HAP-1 (cell line): ENCODE results near the gene SRF.

ENCODE experiments used
- DNase-seq, 2 experiments: peaks; one replicate each; pipeline ENCODE4 v3.0.0-alpha.2; 2016 to 2020; ENCODE audit warnings: low spot score in 2 of 2
- H3K27me3 ChIP-seq: fragments of 250-450 bp; sonication (Bioruptor Pico); 2 replicates; pipeline ENCODE4 v1.5.1; 2020; ENCODE audit warnings: low read depth, mild to moderate bottlenecking, moderate library complexity
- H3K36me3 ChIP-seq: fragments of 250-450 bp; sonication (Bioruptor Pico); replicated peaks from 2 replicates; pipeline ENCODE4 v1.5.1; 2020; ENCODE audit warnings: mild to moderate bottlenecking
- H3K4me1 ChIP-seq: fragments of 250-450 bp; sonication (Bioruptor Pico); 2 replicates; pipeline ENCODE4 v1.5.1; 2020; ENCODE audit warnings: mild to moderate bottlenecking
- H3K4me3 ChIP-seq: fragments of 250-450 bp; sonication (Bioruptor Pico); 2 replicates; pipeline ENCODE4 v1.5.1; 2020; ENCODE audit warnings: mild to moderate bottlenecking, moderate library complexity
- H3K9me3 ChIP-seq: fragments of 250-450 bp; sonication (Bioruptor Pico); 2 replicates; pipeline ENCODE4 v1.5.1; 2020; ENCODE audit warnings: mild to moderate bottlenecking, moderate library complexity
- in situ Hi-C: fragments of 300-500 bp; cut with MboI; formaldehyde crosslinking; loops from 3 replicates; pipeline ENCODE4 v1.14.3; 2020; ENCODE audit warnings: low sequenced_read_pairs, inconsistent platforms, mixed read lengths

The SRF gene

DNA sequence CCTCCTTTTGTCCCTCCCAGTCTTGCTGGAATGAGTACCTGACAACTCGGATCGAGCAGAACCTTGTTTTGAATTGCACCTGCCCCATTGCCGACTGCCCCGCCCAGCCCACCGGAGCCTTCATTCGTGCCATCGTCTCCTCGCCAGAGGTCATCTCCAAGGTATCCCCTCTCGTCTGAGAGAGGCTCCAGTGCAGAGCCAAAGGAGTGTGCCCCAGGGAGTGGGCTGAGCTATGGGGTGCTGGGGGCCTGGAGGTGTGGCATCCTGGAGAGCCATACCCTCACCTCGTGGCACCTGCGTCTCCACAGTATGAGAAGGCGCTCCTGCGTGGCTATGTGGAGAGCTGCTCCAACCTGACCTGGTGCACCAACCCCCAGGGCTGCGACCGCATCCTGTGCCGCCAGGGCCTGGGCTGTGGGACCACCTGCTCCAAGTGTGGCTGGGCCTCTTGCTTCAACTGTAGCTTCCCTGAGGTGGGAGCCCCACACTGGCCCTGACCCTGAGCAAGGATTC is 49.4 kb downstream of the SRF start:
- DNase-seq = no peak
- H3K36me3 ChIP-seq = peaks cover 16% of the 10 kb centered on the region
- peaks cover 5% of the 10 kb centered on the region; the same call in 1 of the 2 replicates for H3K4me1 ChIP-seq
- H3K4me3 ChIP-seq = no peak overlapping the region
- no peaks in the 10 kb centered on the region for H3K27me3 ChIP-seq
- H3K9me3 ChIP-seq = no peaks in the 10 kb centered on the region
- in situ Hi-C loops = no loop called here

DNA sequence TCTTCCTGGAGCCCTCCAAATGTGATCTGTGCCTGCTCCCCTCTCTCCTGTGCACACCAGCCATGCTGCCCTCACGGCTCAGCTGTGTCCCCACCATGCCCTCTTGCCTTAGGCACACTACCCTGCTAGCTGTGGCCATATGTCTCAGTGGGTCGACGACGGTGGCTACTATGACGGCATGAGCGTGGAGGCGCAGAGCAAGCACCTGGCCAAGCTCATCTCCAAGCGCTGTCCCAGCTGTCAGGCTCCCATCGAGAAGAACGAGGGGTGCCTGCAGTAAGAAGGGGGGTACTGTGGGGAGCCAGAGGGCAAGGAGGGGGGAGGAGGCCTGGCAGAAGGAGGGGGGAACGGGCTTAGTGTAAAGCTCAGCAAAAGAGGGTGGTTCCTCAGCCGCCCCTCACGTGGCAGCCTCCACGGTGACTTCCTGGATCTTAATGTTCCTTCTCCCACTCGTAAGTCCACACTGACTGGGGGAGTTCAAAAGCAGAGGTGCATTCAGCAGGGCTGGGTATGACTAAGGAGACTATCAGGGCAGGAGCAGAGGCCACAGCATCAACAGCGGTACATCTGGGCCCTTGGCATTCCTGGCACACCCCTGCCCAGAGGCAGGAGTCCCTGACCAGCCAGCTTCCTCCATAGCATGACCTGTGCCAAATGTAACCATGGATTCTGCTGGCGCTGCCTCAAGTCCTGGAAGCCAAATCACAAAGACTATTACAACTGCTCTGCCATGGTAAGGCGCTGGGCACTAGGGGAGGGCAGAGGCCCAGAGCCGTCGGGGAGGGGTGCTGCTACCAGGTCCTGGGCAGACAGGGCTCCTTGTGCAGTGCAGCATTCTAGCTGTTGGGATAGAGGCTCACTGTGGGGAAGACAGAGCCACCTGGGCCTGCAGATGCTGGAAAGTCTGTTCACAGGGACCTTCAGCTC is 50.2 kb downstream of the SRF start:
- no peak overlapping the region for H3K4me3 ChIP-seq
- no peak for DNase-seq
- peaks cover 5% of the 10 kb centered on the region; the same call in 1 of the 2 replicates for H3K4me1 ChIP-seq
- no peaks in the 10 kb centered on the region for H3K9me3 ChIP-seq
- H3K36me3 ChIP-seq = peaks cover 23% of the 10 kb centered on the region
- H3K27me3 ChIP-seq = no peaks in the 10 kb centered on the region
- in situ Hi-C loops = no loop called here

DNA sequence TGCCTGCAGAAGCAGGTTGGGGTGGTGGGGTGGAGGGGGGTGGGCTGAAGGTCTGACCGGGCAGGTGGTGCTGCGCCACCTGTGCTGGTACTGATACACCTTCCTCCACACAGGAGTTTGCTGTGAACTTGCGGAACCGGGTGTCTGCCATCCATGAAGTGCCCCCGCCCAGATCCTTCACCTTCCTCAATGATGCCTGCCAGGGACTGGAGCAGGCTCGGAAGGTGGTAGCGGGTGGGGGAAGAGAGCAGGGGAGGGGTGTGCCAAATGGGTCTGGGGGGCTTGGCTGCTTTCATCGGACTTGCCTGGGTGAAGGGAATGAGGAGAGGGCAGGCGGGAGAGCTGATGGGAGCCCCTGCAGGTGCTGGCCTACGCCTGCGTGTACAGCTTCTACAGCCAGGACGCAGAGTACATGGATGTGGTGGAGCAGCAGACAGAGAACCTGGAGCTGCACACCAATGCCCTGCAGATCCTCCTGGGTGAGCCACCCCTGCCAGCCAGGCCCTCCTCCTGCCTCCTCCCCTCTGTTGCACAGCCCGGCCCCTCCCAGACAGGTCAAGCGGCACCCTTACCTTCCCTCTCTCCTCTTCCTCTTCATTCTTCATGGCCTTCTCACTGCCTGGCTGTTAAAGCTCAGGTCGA is 51.5 kb downstream of the SRF start:
- DNase-seq = no peak
- Histone ChIP-seq H3K27me3 (no peaks in the 10 kb centered on the region), H3K4me3 (no peak overlapping the region), H3K36me3 (peaks cover 34% of the 10 kb centered on the region), H3K4me1 (peaks cover 3% of the 10 kb centered on the region; the same call in 1 of the 2 replicates), H3K9me3 (no peaks in the 10 kb centered on the region)
- in situ Hi-C loops = no loop called here

GRCh38 chr6:43223175-43223574 is 52.1 kb downstream of the SRF start:
- no peak for DNase-seq

GRCh38 chr6:43226192-43226851 is 55.3 kb downstream of the SRF start:
- in situ Hi-C loops = no loop called here
- Histone ChIP-seq H3K9me3 (no peaks in the 10 kb centered on the region), H3K36me3 (peaks cover 37% of the 10 kb centered on the region), H3K4me1 (peaks cover 9% of the 10 kb centered on the region), H3K4me3 (no peak overlapping the region), H3K27me3 (no peaks in the 10 kb centered on the region)
- DNase-seq = no peak

More at GRCh38 chr6:43223175-43223574, 52.1 kb downstream of the SRF start:
- Histone ChIP-seq H3K9me3 (no peaks in the 10 kb centered on the region), H3K27me3 (no peaks in the 10 kb centered on the region), H3K4me3 (no peak overlapping the region), H3K4me1 (no peaks in the 10 kb centered on the region; the same call in 1 of the 2 replicates), H3K36me3 (peaks cover 37% of the 10 kb centered on the region)
- in situ Hi-C loops = no loop called here

DNA sequence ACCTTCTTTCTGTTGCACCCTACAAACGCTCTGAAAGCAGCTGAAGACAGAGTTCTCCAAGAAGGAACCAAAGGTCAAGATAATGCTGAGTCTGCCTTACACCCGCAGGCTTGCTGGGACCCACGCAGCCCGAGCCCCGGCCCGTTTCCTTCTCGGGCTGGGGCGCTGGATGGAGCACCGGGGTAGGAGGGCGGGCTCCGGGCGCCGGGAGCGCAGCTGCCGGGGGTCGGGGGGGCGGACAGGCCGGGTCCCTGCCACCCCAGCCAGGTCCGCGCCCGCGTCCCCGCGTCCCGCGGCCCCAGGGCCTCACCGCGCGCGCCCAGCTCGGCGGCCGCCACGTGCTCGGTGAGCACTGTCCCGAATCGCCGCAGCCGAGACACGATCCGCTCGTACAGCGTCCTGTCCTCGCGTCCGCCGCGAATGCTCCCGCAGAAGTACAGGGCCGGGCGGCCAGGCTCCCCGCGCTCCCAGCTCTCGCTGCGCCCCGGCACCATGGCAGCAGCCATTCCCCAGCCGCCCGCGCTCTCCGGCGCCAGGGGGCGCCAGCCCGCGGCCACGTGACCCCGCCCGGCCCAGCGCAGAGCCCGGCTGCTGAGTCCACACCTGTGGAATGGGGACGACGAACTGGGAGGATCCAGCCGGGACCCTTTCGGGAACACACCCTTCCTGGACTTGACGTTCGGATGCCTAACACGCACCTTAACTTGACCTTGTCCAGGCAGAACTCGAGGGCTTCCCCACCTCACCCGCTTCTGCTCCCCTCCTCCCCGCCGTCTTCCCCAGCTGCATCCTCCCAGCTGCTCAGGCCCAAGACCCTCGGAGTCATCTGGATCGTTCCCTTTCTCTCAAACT is 58.1 kb downstream of the SRF start, which contains the start of gene DNPH1:
Gene DNPH1 (minus strand): TSS at position 531 of the 852 bp plus-strand sequence. CDS start 25 bp downstream, at position 506.
- peak; percentile 64 to 85 for DNase-seq
- peak within 1 kb of the TSS; percentile 39 for H3K4me3 ChIP-seq
- no peaks in the 10 kb centered on the region for H3K9me3 ChIP-seq
- no peaks in the 10 kb centered on the region for H3K27me3 ChIP-seq
- H3K4me1 ChIP-seq = peaks cover 9% of the 10 kb centered on the region
- in situ Hi-C loops = no loop called here
- peaks cover 24% of the 10 kb centered on the region for H3K36me3 ChIP-seq

DNA sequence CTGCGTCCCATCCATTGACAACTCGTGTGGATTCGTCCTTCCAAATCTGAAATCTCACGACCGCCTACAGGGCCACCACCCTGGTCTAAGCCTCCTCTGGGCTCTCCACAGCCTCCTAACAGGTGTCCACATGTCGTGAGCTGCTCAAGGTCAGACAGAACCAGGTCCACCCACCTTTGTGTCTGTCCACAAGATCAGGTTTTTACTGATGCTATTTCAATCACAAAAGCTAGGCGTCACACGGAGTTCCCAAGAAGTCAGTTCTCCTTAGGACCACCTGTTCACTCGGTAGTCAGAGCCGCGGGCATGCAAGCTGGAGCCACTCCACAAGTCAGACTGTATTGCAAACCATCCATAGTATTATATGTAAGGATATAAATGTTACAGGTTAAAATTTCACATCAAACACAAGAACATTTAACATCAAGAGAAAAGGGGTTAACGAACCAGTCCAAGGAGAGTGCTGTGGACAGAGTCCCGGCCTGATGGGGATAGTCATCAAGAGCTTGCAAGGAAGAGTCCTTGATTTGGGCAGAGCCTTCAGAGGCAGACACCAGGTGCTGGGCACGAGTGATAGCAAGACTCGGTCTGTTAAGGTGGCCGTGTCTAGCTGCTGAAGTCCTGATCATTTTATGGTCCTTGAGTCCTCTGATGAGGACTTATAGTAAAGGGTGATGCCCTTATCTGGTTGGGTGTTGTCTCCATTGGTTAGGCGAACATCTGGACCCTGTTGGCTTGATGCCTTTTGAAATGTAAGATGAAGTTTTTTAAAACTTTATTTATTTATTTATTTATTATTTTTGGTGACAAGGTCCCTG is 58.9 kb downstream of the SRF start:
- H3K4me3 ChIP-seq = no peak overlapping the region; the same call in 1 of the 2 replicates

GRCh38 chr6:43231053-43231452 is 60.0 kb downstream of the SRF start:
- H3K9me3 ChIP-seq = no peaks in the 10 kb centered on the region
- no peaks in the 10 kb centered on the region for H3K27me3 ChIP-seq
- H3K36me3 ChIP-seq = peaks cover 17% of the 10 kb centered on the region
- DNase-seq = no peak
- H3K4me3 ChIP-seq = no peak overlapping the region
- in situ Hi-C loops = no loop called here
- peaks cover 9% of the 10 kb centered on the region for H3K4me1 ChIP-seq

More for the DNA sequence above, 58.9 kb downstream of the SRF start:
- Histone ChIP-seq H3K36me3 (peaks cover 21% of the 10 kb centered on the region), H3K4me1 (peaks cover 9% of the 10 kb centered on the region), H3K27me3 (no peaks in the 10 kb centered on the region), H3K9me3 (no peaks in the 10 kb centered on the region)
- DNase-seq = no peak
- in situ Hi-C loops = no loop called here
